Activated naive CD4-positive, alpha-beta T cell treated with Interleukin-2 at 50 U/mL for 16 hours (primary cell): ENCODE measurements around the gene SLC16A1.

ENCODE experiments used
- DNase-seq: peaks from one replicate; pipeline ENCODE4 v3.0.0-alpha.2; 2020

Gene SLC16A1

GRCh38 chr1:112878321-112878720, 77.7 kb downstream of the SLC16A1 start:
- no peak for DNase-seq

GRCh38 chr1:112877750-112878149, 78.2 kb downstream of the SLC16A1 start:
- no peak for DNase-seq

GRCh38 chr1:112876315-112876714, 79.7 kb downstream of the SLC16A1 start:
- no peak for DNase-seq

GRCh38 chr1:112872551-112872962, 83.4 kb downstream of the SLC16A1 start:
- DNase-seq: no peak

GRCh38 chr1:112870887-112871646, 84.9 kb downstream of the SLC16A1 start:
- no peak for DNase-seq

GRCh38 chr1:112869895-112870294, 86.1 kb downstream of the SLC16A1 start:
- DNase-seq: no peak

- DNase-seq: no peak
Observed at GRCh38 chr1:112868191-112868590, 87.8 kb downstream of the SLC16A1 start.

GRCh38 chr1:112866981-112867380, 89.0 kb downstream of the SLC16A1 start:
- no peak for DNase-seq

- DNase-seq: no peak
Observed at GRCh38 chr1:112866151-112866550, 89.8 kb downstream of the SLC16A1 start.

- no peak for DNase-seq
Observed at GRCh38 chr1:112862753-112863426, 93.1 kb downstream of the SLC16A1 start.
